Neuronal stem cell (in vitro differentiated cells): Measurements from ENCODE around the gene TMEM187.
"Not testable (repeated sequence)": the region's sequence is repeated elsewhere in the genome, so short reads cannot be mapped to it uniquely, and the experiment has no call there.

ENCODE experiments used
- DNase-seq: peaks from one replicate; pipeline ENCODE4 v3.0.0-alpha.2; 2013; ENCODE audit warnings: low spot score
- H2AFZ ChIP-seq: one replicate; pipeline ENCODE4 v1.6.1; 2013; ENCODE audit warnings: mild to moderate bottlenecking, low read length, inconsistent platforms
- H2AK5ac ChIP-seq: 2 replicates; pipeline ENCODE4 v1.6.1; 2013; ENCODE audit warnings: low read depth, mild to moderate bottlenecking, inconsistent platforms, low read length, moderate library complexity, mixed read lengths
- H2BK120ac ChIP-seq: 2 replicates; pipeline ENCODE4 v1.6.1; 2013; ENCODE audit warnings: low read depth, mild to moderate bottlenecking, inconsistent platforms, low read length, moderate library complexity, mixed read lengths
- H2BK12ac ChIP-seq: one replicate; pipeline ENCODE4 v1.6.1; 2013; ENCODE audit warnings: low read length, inconsistent platforms
- H2BK15ac ChIP-seq: 2 replicates; pipeline ENCODE4 v1.6.1; 2013; ENCODE audit warnings: mild to moderate bottlenecking, low read length, inconsistent platforms, mixed read lengths
- H2BK5ac ChIP-seq: one replicate; pipeline ENCODE4 v1.6.1; 2013; ENCODE audit warnings: inconsistent platforms, mild to moderate bottlenecking, low read length, moderate library complexity
- H3K14ac ChIP-seq: one replicate; pipeline ENCODE4 v1.6.1; 2013; ENCODE audit warnings: low read length, inconsistent platforms
- H3K18ac ChIP-seq: 2 replicates; pipeline ENCODE4 v1.6.1; 2013; ENCODE audit warnings: low read length, inconsistent platforms
- H3K23ac ChIP-seq: 2 replicates; pipeline ENCODE4 v1.6.1; 2013; ENCODE audit warnings: low read depth, mild to moderate bottlenecking, mixed read lengths, low read length, inconsistent platforms; ENCODE audit not compliant: poor library complexity
- H3K27ac ChIP-seq: replicated peaks from 3 replicates; pipeline ENCODE4 v1.5.1; 2013; ENCODE audit warnings: low read length, inconsistent platforms
- H3K27me3 ChIP-seq, 3 experiments: 2 replicates each; pipeline ENCODE4 v1.6.1; 2013; ENCODE audit warnings: low read length in 3 of 3, mild to moderate bottlenecking in 2 of 3, inconsistent platforms in 1 of 3, low read depth in 1 of 3, mixed read lengths in 1 of 3, moderate library complexity in 1 of 3; ENCODE audit not compliant: control insufficient read depth in 3 of 3, insufficient read depth in 3 of 3
- H3K36me3 ChIP-seq, 2 donors: replicated peaks in 1 of 2; 2 replicates each; pipeline ENCODE4 v1.6.1; 2013; ENCODE audit warnings: low read length in 2 of 2; ENCODE audit not compliant: control insufficient read depth in 2 of 2, insufficient read depth in 2 of 2
- H3K4ac ChIP-seq: 2 replicates; pipeline ENCODE4 v1.6.1; 2013; ENCODE audit warnings: inconsistent platforms, mild to moderate bottlenecking, low read length, moderate library complexity
- H3K4me1 ChIP-seq, 2 donors: 1 replicate in 1 of 2; 2 replicates in 1 of 2; pipeline ENCODE4 v1.6.1; 2013; ENCODE audit warnings: low read length in 2 of 2, low read depth in 1 of 2; ENCODE audit not compliant: control insufficient read depth in 2 of 2, insufficient read depth in 1 of 2
- H3K4me2 ChIP-seq: one replicate; pipeline ENCODE4 v1.6.1; 2013; ENCODE audit warnings: mild to moderate bottlenecking, low read length, inconsistent platforms; ENCODE audit not compliant: insufficient read depth, poor library complexity, severe bottlenecking
- H3K4me3 ChIP-seq, 2 donors: 2 replicates each; pipeline ENCODE4 v1.5.1; 2013; ENCODE audit warnings: low read length in 2 of 2, mild to moderate bottlenecking in 2 of 2, inconsistent platforms in 1 of 2, moderate library complexity in 1 of 2
- H3K79me1 ChIP-seq: one replicate; pipeline ENCODE4 v1.6.1; 2013; ENCODE audit warnings: low read depth, mild to moderate bottlenecking, inconsistent platforms, low read length, moderate library complexity
- H3K9ac ChIP-seq: one replicate; pipeline ENCODE4 v1.6.1; 2013; ENCODE audit warnings: mild to moderate bottlenecking, low read depth, low read length, inconsistent platforms; ENCODE audit not compliant: poor library complexity
- H3K9me3 ChIP-seq, 2 donors: replicated peaks in 1 of 2; 2 replicates each; pipeline versions ENCODE3 to v1.6.1; 2013; ENCODE audit warnings: low read length in 2 of 2, mild to moderate bottlenecking in 2 of 2, inconsistent platforms in 1 of 2, low read depth in 1 of 2, mixed read lengths in 1 of 2, moderate library complexity in 1 of 2; ENCODE audit not compliant: control insufficient read depth in 2 of 2, insufficient read depth in 1 of 2
- H4K8ac ChIP-seq: one replicate; pipeline ENCODE4 v1.6.1; 2013; ENCODE audit warnings: low read depth, mild to moderate bottlenecking, inconsistent platforms, low read length, moderate library complexity
- H4K91ac ChIP-seq: one replicate; pipeline ENCODE4 v1.6.1; 2013; ENCODE audit warnings: low read length, low read depth, mild to moderate bottlenecking, inconsistent platforms; ENCODE audit not compliant: poor library complexity
- WGBS, 2 donors: extraction: QIAGEN DNeasy Blood & Tissue Kit; methylation state at CpG; one replicate each; pipeline ENCODE4 v1.1.7; 2013; ENCODE audit warnings: missing lambda C conversion rate in 2 of 2, mixed read lengths in 1 of 2; ENCODE audit not compliant: insufficient read length in 2 of 2, insufficient replicate concordance in 1 of 2; ENCODE audit errors: extremely low coverage in 2 of 2; 5-methylcytosine and 5-hydroxymethylcytosine counted together

Gene TMEM187

GRCh38 chrX:153974726-153975286 is 2.3 kb downstream of the TMEM187 start:
- H3K36me3 ChIP-seq: peaks cover 0 to under 1% of the 10 kb centered on the region in 2 donors
- no peak overlapping the region for H3K14ac ChIP-seq
- H3K4me2 ChIP-seq: no peak overlapping the region
- H3K79me1 ChIP-seq: peaks cover 4% of the 10 kb centered on the region
- no peaks in the 10 kb centered on the region for H3K9me3 ChIP-seq
- no peak overlapping the region for H4K8ac ChIP-seq
- H3K23ac ChIP-seq: no peak overlapping the region
- H3K4me1 ChIP-seq: peaks cover 2 to 11% of the 10 kb centered on the region in 2 donors
- no peak overlapping the region for H4K91ac ChIP-seq
- no peak overlapping the region for H2AK5ac ChIP-seq
- H2BK120ac ChIP-seq: no peak overlapping the region
- H3K27me3 ChIP-seq: peaks cover 0 to 21% (median 0%) of the 10 kb centered on the region in 3 experiments
- H3K18ac ChIP-seq: no peak overlapping the region
- H3K27ac ChIP-seq: no peak overlapping the region
- no peak overlapping the region for H3K4ac ChIP-seq
- no CpG with 5 or more reads among the region's 3 CpGs for WGBS, 2 donors
- no peak overlapping the region for H2AFZ ChIP-seq
- H2BK15ac ChIP-seq: peak overlapping the region; percentile 28
- H3K4me3 ChIP-seq: no peak overlapping the region
- H2BK5ac ChIP-seq: no peak overlapping the region
- DNase-seq: no peak
- no peak overlapping the region for H3K9ac ChIP-seq
- H2BK12ac ChIP-seq: no peak overlapping the region

DNA sequence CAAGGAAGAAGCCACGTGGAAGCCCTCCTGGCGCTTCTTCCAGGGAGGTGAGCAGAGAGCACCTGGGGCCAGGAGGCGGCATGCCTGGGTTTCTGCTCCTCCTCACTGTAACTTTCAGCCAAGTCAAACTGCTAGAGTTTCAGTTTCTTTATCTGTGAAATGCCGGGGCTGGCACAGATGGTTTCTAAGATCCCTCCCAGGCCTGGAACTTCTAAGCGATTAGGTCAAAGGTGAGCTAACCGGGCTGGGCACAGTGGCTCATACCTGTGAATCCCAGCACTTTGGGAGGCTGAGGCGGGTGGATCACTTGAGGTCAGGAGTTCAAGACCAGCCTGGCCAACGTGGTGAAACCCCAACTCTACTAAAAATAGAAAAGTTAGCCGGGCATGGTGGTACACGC is 7.8 kb downstream of the TMEM187 start:
- not testable (repeated sequence) for H3K9ac ChIP-seq, H2BK120ac ChIP-seq, H3K36me3 ChIP-seq, H3K23ac ChIP-seq, H2BK12ac ChIP-seq, H2BK15ac ChIP-seq, H3K4ac ChIP-seq, H3K79me1 ChIP-seq, H3K18ac ChIP-seq, DNase-seq, H2AFZ ChIP-seq, H3K9me3 ChIP-seq, H4K8ac ChIP-seq, H3K14ac ChIP-seq, H2BK5ac ChIP-seq, H4K91ac ChIP-seq, H3K4me1 ChIP-seq, H3K4me3 ChIP-seq, H2AK5ac ChIP-seq, H3K4me2 ChIP-seq, H3K27ac ChIP-seq
- H3K27me3 ChIP-seq: peaks cover 0 to 40% (median 0%) of the 10 kb centered on the region in 3 experiments
- no CpG with 5 or more reads among the region's 10 CpGs for WGBS, 2 donors

DNA sequence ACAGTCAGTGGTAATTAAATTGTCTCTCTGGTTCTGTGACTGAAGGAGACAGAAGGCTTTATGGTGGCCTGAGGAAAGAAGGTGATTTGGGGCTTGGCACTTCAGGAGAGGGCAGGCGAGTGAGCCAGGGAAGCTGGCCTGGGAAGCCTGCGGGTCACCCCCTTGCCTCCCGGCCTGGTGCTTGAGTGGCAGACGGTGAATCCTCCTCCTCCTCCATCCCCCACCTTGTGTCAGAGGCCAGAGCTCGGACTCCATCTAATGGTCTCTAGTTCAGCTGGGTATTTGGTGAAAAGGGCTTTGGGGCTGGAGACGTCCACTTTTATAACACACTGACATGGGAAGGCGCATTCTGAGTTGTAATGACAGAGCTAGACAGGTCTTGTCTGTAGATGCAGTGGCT is 8.7 kb downstream of the TMEM187 start:
- no peak overlapping the region for H2BK120ac ChIP-seq
- H3K4ac ChIP-seq: no peak overlapping the region
- no peaks in the 10 kb centered on the region for H3K36me3 ChIP-seq
- H4K91ac ChIP-seq: no peak overlapping the region
- H3K9me3 ChIP-seq: no peaks in the 10 kb centered on the region
- peak overlapping the region; percentile 22 for H2BK12ac ChIP-seq
- H2AK5ac ChIP-seq: no peak overlapping the region
- H3K23ac ChIP-seq: no peak overlapping the region
- no peak overlapping the region for H2BK5ac ChIP-seq
- H2BK15ac ChIP-seq: no peak overlapping the region
- H3K4me2 ChIP-seq: no peak overlapping the region
- H2AFZ ChIP-seq: no peak overlapping the region
- H3K9ac ChIP-seq: no peak overlapping the region
- WGBS, 2 donors: no CpG with 5 or more reads among the region's 7 CpGs
- H3K27ac ChIP-seq: peak overlapping the region; percentile 17
- no peak overlapping the region for H3K4me3 ChIP-seq
- H3K27me3 ChIP-seq: peaks cover 0 to 37% (median 0%) of the 10 kb centered on the region in 3 experiments
- H3K14ac ChIP-seq: no peak overlapping the region
- H4K8ac ChIP-seq: no peak overlapping the region
- H3K79me1 ChIP-seq: no peaks in the 10 kb centered on the region
- H3K18ac ChIP-seq: no peak overlapping the region
- no peak for DNase-seq
- peaks cover 1 to 3% of the 10 kb centered on the region in 2 donors for H3K4me1 ChIP-seq

DNA sequence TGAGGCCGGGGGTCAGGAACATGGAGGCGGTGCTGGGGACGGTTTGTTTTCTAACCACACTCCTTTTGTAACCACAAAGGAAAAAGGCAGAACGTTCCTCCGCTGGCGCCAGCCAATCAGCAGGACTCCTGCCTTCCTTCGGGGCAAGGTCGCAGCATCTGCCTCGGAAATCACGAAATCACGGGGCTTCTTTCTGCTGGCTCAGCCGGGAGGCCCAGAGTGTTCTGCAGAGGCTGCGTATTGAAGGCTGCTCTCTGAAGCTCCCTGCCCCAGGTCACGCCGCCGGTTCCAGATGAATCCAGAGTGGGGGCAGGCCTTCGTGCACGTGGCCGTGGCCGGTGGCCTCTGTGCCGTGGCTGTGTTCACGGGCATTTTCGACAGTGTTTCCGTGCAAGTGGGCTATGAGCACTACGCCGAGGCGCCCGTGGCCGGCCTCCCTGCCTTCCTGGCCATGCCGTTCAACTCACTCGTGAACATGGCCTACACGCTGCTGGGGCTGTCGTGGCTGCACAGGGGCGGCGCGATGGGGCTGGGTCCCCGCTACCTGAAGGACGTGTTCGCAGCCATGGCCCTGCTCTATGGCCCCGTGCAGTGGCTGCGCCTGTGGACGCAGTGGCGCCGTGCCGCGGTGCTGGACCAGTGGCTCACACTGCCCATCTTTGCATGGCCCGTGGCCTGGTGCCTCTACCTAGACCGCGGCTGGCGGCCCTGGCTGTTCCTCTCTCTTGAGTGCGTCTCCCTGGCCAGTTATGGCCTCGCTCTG is 9.4 kb downstream of the TMEM187 start:
- no peaks in the 10 kb centered on the region for H3K36me3 ChIP-seq
- no peak overlapping the region for H4K91ac ChIP-seq
- WGBS, 2 donors: no CpG with 5 or more reads among the region's 52 CpGs
- H2BK120ac ChIP-seq: no peak overlapping the region
- peaks cover 1 to 3% of the 10 kb centered on the region in 2 donors for H3K4me1 ChIP-seq
- no peak overlapping the region for H2BK15ac ChIP-seq
- H4K8ac ChIP-seq: no peak overlapping the region
- no peak overlapping the region for H2AK5ac ChIP-seq
- no peak overlapping the region for H2BK5ac ChIP-seq
- no peak overlapping the region for H3K27ac ChIP-seq
- H3K4me3 ChIP-seq: no peak overlapping the region
- no peak overlapping the region for H3K4me2 ChIP-seq
- H3K9ac ChIP-seq: no peak overlapping the region
- DNase-seq: no peak
- H2AFZ ChIP-seq: no peak overlapping the region
- H3K23ac ChIP-seq: no peak overlapping the region
- H3K9me3 ChIP-seq: no peaks in the 10 kb centered on the region
- no peak overlapping the region for H3K18ac ChIP-seq
- H3K14ac ChIP-seq: no peak overlapping the region
- peaks cover 0 to 37% (median 0%) of the 10 kb centered on the region in 3 experiments for H3K27me3 ChIP-seq
- H2BK12ac ChIP-seq: no peak overlapping the region
- no peak overlapping the region for H3K4ac ChIP-seq
- H3K79me1 ChIP-seq: no peaks in the 10 kb centered on the region
